Colon (tissue), 2 donors: Measurements from ENCODE around the gene CD300E.
"Not testable (repeated sequence)": the region's sequence is repeated elsewhere in the genome, so short reads cannot be mapped to it uniquely, and the experiment has no call there.

ENCODE experiments used
- FAIRE-seq: peaks from 2 replicates; lab custom pipeline; 2012; peaks lifted over from hg19 to GRCh38; lab: Jason Lieb, UNC
- donor health status: control.
- donor health status: control.

CD300E gene

GRCh38 chr17:74623693-74624093 lies at the start of gene CD300E:
CD300E (minus strand) TSS chr17:74623738; CDS start chr17:74623621, 117 bp downstream.
- FAIRE-seq, result no peak

- FAIRE-seq, result no peak
Measured at GRCh38 chr17:74671031-74671771, 47.7 kb upstream of the CD300E start.

GRCh38 chr17:74670329-74670728 lies 46.8 kb upstream of the CD300E start:
- no peak for FAIRE-seq

GRCh38 chr17:74663561-74663960 lies 40.0 kb upstream of the CD300E start:
- FAIRE-seq, result no peak

- FAIRE-seq, result no peak
Measured at GRCh38 chr17:74659889-74660288, 36.4 kb upstream of the CD300E start.

- no peak for FAIRE-seq
Measured at GRCh38 chr17:74658620-74659019, 35.1 kb upstream of the CD300E start.

GRCh38 chr17:74654742-74655141 lies 31.2 kb upstream of the CD300E start:
- no peak for FAIRE-seq

GRCh38 chr17:74652020-74652419 lies 28.5 kb upstream of the CD300E start:
- FAIRE-seq, result no peak

GRCh38 chr17:74649909-74650308 lies 26.4 kb upstream of the CD300E start:
- no peak for FAIRE-seq

GRCh38 chr17:74647871-74648672 lies 24.5 kb upstream of the CD300E start:
- no peak for FAIRE-seq

GRCh38 chr17:74646231-74646630 lies 22.7 kb upstream of the CD300E start:
- FAIRE-seq, result no peak

- FAIRE-seq, result no peak
Measured at GRCh38 chr17:74645010-74645409, 21.5 kb upstream of the CD300E start.

GRCh38 chr17:74644419-74644818 lies 20.9 kb upstream of the CD300E start:
- no peak for FAIRE-seq

GRCh38 chr17:74643826-74644225 lies 20.3 kb upstream of the CD300E start:
- FAIRE-seq, result no peak

- no peak for FAIRE-seq
Measured at GRCh38 chr17:74642995-74643394, 19.5 kb upstream of the CD300E start.

GRCh38 chr17:74642556-74642955 lies 19.0 kb upstream of the CD300E start:
- no peak for FAIRE-seq

- no peak for FAIRE-seq
Measured at GRCh38 chr17:74641958-74642298, 18.4 kb upstream of the CD300E start.

GRCh38 chr17:74641224-74641957 lies 17.9 kb upstream of the CD300E start:
- no peak for FAIRE-seq

- no peak for FAIRE-seq
Measured at GRCh38 chr17:74639704-74640151, 16.2 kb upstream of the CD300E start.

- no peak for FAIRE-seq
Measured at GRCh38 chr17:74637926-74638325, 14.4 kb upstream of the CD300E start.

GRCh38 chr17:74637265-74637664 lies 13.7 kb upstream of the CD300E start:
- no peak for FAIRE-seq

GRCh38 chr17:74636541-74637085 lies 13.1 kb upstream of the CD300E start:
- FAIRE-seq, result not testable (repeated sequence)

- no peak for FAIRE-seq
Measured at GRCh38 chr17:74635418-74635817, 11.9 kb upstream of the CD300E start.
